A549 (cell line): ENCODE data around the gene CABP2. TPM values are rescaled to one million over a fixed set of nuclear protein-coding genes. Genes with fewer than 3 reads are reported as not detected.
"Not testable (repeated sequence)": the region's sequence is repeated elsewhere in the genome, so short reads cannot be mapped to it uniquely, and the experiment has no call there.

Experiments
- ATAC-seq, 2 experiments: fragments of 200-7000 bp in 1 of 2; fragments of >200 bp in 1 of 2; cut with Nextera tagmentation in 1 of 2; cut with Tn5 transposase in 1 of 2; 3 replicates each; pipeline versions ENCODE4 v1.8.0 to v1.9.1; 2018 to 2020; ENCODE audit warnings: mild to moderate bottlenecking in 1 of 2, moderate library complexity in 1 of 2
- CTCF ChIA-PET: fragments of 300-600 bp; sonication (Branson Sonifier 250); formaldehyde crosslinking; extraction: SDS; loops from one replicate; lab custom pipeline; 2021; ENCODE audit warnings: antibody characterized with exemption, inconsistent platforms; lab: Yijun Ruan, JAX
- POLR2A ChIA-PET: fragments of 350-600 bp; formaldehyde crosslinking; extraction: SDS; loops from one replicate; lab custom pipeline; 2021; ENCODE audit warnings: antibody characterized with exemption, inconsistent platforms; lab: Yijun Ruan, JAX
- DNase-seq, 2 experiments: peaks; one replicate each; pipeline versions ENCODE4 v3.0.0 to v3.0.0-alpha.2; 2011 to 2016; ENCODE audit warnings: low read depth in 1 of 2, low spot score in 1 of 2
- FAIRE-seq: peaks from 2 replicates; lab custom pipeline; 2011; peaks lifted over from hg19 to GRCh38; lab: Jason Lieb, UNC
- H3K27ac ChIP-seq, 2 experiments: fragments of >200 bp; sonication (Bioruptor Twin); formaldehyde crosslinking; 3 replicates each; pipeline ENCODE4 v1.5.1; 2016 to 2017
- H3K4me1 ChIP-seq: fragments of >200 bp; sonication (Bioruptor Twin); formaldehyde crosslinking; 3 replicates; pipeline ENCODE4 v1.6.1; 2016
- H3K4me2 ChIP-seq: fragments of >200 bp; sonication (Bioruptor Twin); formaldehyde crosslinking; 3 replicates; pipeline ENCODE4 v1.6.1; 2016
- H3K4me3 ChIP-seq: fragments of >200 bp; sonication (Bioruptor Twin); formaldehyde crosslinking; 3 replicates; pipeline ENCODE4 v1.5.1; 2016
- H3K9me3 ChIP-seq: fragments of >200 bp; sonication (Bioruptor Twin); formaldehyde crosslinking; 3 replicates; pipeline ENCODE4 v1.6.1; 2016
- CEBPB ChIP-seq, 2 experiments: fragments of >200 bp in 1 of 2; sonication (Bioruptor Twin) in 1 of 2; formaldehyde crosslinking in 1 of 2; IDR thresholded peaks; 2 replicates each; pipeline ENCODE4 v1.6.1; 2012 to 2016
- EHF ChIP-seq: fragments of 250-450 bp; sonication (Bioruptor Pico); IDR thresholded peaks from 2 replicates; pipeline ENCODE4 v1.5.0; 2020; ENCODE audit warnings: mild to moderate bottlenecking
- EP300 ChIP-seq, 2 experiments: fragments of >200 bp; sonication (Bioruptor Twin); formaldehyde crosslinking; IDR thresholded peaks; 2 replicates in 1 of 2; 3 replicates in 1 of 2; pipeline ENCODE4 v1.6.1; 2016 to 2017
- FOSB ChIP-seq: fragments of 250-450 bp; sonication (Bioruptor Pico); IDR thresholded peaks from 2 replicates; pipeline ENCODE4 v1.5.0; 2020; ENCODE audit warnings: mild to moderate bottlenecking, moderate library complexity
- FOSL2 ChIP-seq, 2 experiments: fragments of 450-650 bp in 1 of 2; fragments of >200 bp in 1 of 2; sonication (Bioruptor Twin) in 1 of 2; formaldehyde crosslinking; IDR thresholded peaks; 2 replicates each; pipeline versions ENCODE4 v1.5.0 to v1.6.1; 2016 to 2020; ENCODE audit warnings: mild to moderate bottlenecking in 1 of 2, moderate library complexity in 1 of 2
- FOXS1 ChIP-seq: fragments of 250-450 bp; sonication (Bioruptor Pico); IDR thresholded peaks from 2 replicates; pipeline ENCODE4 v1.5.0; 2020; ENCODE audit warnings: mild to moderate bottlenecking, moderate library complexity
- GATA3 ChIP-seq: IDR thresholded peaks from 2 replicates; pipeline ENCODE4 v1.6.1; 2012; ENCODE audit warnings: borderline replicate concordance
- HEYL ChIP-seq: fragments of 250-450 bp; sonication (Bioruptor Pico); IDR thresholded peaks from 2 replicates; pipeline ENCODE4 v1.8.0; 2021; ENCODE audit warnings: mild to moderate bottlenecking, moderate library complexity
- HOXA7 ChIP-seq: fragments of 250-450 bp; sonication (Bioruptor Pico); IDR thresholded peaks from 2 replicates; pipeline ENCODE4 v1.5.0; 2020; ENCODE audit warnings: mild to moderate bottlenecking, moderate library complexity
- HOXB13 ChIP-seq: fragments of 250-450 bp; sonication (Bioruptor Pico); IDR thresholded peaks from 2 replicates; pipeline ENCODE4 v1.5.0; 2020; ENCODE audit warnings: low read depth, mild to moderate bottlenecking, moderate library complexity
- HOXB5 ChIP-seq: fragments of 250-450 bp; sonication (Bioruptor Pico); IDR thresholded peaks from 2 replicates; pipeline ENCODE4 v1.5.0; 2020; ENCODE audit warnings: mild to moderate bottlenecking, moderate library complexity
- JUN ChIP-seq, 2 experiments: fragments of >200 bp; sonication (Bioruptor Twin); formaldehyde crosslinking; IDR thresholded peaks; 2 replicates in 1 of 2; 3 replicates in 1 of 2; pipeline ENCODE4 v1.6.1; 2016 to 2017
- JUNB ChIP-seq: fragments of >200 bp; sonication (Bioruptor Twin); formaldehyde crosslinking; IDR thresholded peaks from 2 replicates; pipeline ENCODE4 v1.6.1; 2016
- MAFK ChIP-seq: fragments of 450-650 bp; IDR thresholded peaks from 2 replicates; pipeline ENCODE4 v1.6.1; 2014; ENCODE audit not compliant: partially characterized antibody
- NFE2L2 ChIP-seq: fragments of 150-350 bp; conservative IDR thresholded peaks from 2 replicates; pipeline ENCODE4 v1.6.1; 2014; ENCODE audit warnings: low read length
- NPAS2 ChIP-seq: fragments of 250-450 bp; sonication (Bioruptor Pico); IDR thresholded peaks from 2 replicates; pipeline ENCODE4 v1.8.0; 2022; ENCODE audit warnings: mild to moderate bottlenecking, moderate library complexity, borderline replicate concordance
- RARB ChIP-seq: fragments of 250-450 bp; sonication (Bioruptor Pico); IDR thresholded peaks from 2 replicates; pipeline ENCODE4 v1.8.0; 2021; ENCODE audit warnings: mild to moderate bottlenecking, moderate library complexity
- RFX5 ChIP-seq: fragments of 450-650 bp; IDR thresholded peaks from 2 replicates; pipeline ENCODE4 v1.7.1; 2014; ENCODE audit warnings: antibody characterized with exemption, mild to moderate bottlenecking, moderate library complexity
- TFCP2L1 ChIP-seq: fragments of 250-450 bp; sonication (Bioruptor Pico); IDR thresholded peaks from 2 replicates; pipeline ENCODE4 v1.5.0; 2021; ENCODE audit warnings: mild to moderate bottlenecking
- TP53 ChIP-seq: fragments of 250-450 bp; sonication (Bioruptor Pico); IDR thresholded peaks from 2 replicates; pipeline ENCODE4 v1.5.0; 2021; ENCODE audit warnings: mild to moderate bottlenecking, moderate library complexity
- ZNF302 ChIP-seq: fragments of 250-450 bp; sonication (Bioruptor Pico); IDR thresholded peaks from 2 replicates; pipeline ENCODE4 v1.9.0; 2021; ENCODE audit warnings: inconsistent platforms, mild to moderate bottlenecking, moderate library complexity
- ZSCAN20 ChIP-seq: fragments of 250-450 bp; sonication (Bioruptor Pico); IDR thresholded peaks from 2 replicates; pipeline ENCODE4 v1.8.0; 2022; ENCODE audit warnings: mild to moderate bottlenecking, moderate library complexity
- WGBS: methylation state at CpG from one replicate; pipeline ENCODE4 v1.1.6; 2017; ENCODE audit errors: missing lambda C conversion rate; 5-methylcytosine and 5-hydroxymethylcytosine counted together
- polyA plus RNA-seq, 4 experiments: library from polyadenylated mRNA; depleted of rRNA in 3 of 4; stranded (reverse); fragments of >200 nt; fragmentation: RNase III in 1 of 4; extraction: RNeasy Plus Mini Kit Qiagen cat#74134 plus additional on column Dnase treatment in 1 of 4; gene quantifications; 2 replicates in 3 of 4; 3 replicates in 1 of 4; pipeline ENCODE4 v1.2.3, GENCODE V29; 2011 to 2017
- TF ChIP-seq, protein P1 (sequence below): fragments of 250-450 bp; sonication (Bioruptor Pico); IDR thresholded peaks from 2 replicates; pipeline ENCODE4 v1.5.0; 2020; ENCODE audit warnings: low read depth, mild to moderate bottlenecking, moderate library complexity
- TF ChIP-seq, protein P2 (sequence below): fragments of 450-650 bp; IDR thresholded peaks from 2 replicates; pipeline ENCODE4 v1.6.1; 2014; ENCODE audit warnings: antibody characterized with exemption
- TF ChIP-seq, protein P3 (sequence below): IDR thresholded peaks from 2 replicates; pipeline ENCODE4 v1.6.1; 2012
- TF ChIP-seq, protein P4 (sequence below): fragments of >200 bp; sonication (Bioruptor Twin); formaldehyde crosslinking; IDR thresholded peaks from 3 replicates; pipeline ENCODE4 v1.6.1; 2016
- TF ChIP-seq, protein P5 (sequence below): fragments of 250-450 bp; sonication (Bioruptor Pico); IDR thresholded peaks from 2 replicates; pipeline ENCODE4 v1.5.0; 2021; ENCODE audit warnings: mild to moderate bottlenecking, moderate library complexity, borderline replicate concordance

CABP2 gene
- polyA plus RNA-seq, 2 of the 4 experiments (the other 2 are of a cell fraction), result not detected

DNA sequence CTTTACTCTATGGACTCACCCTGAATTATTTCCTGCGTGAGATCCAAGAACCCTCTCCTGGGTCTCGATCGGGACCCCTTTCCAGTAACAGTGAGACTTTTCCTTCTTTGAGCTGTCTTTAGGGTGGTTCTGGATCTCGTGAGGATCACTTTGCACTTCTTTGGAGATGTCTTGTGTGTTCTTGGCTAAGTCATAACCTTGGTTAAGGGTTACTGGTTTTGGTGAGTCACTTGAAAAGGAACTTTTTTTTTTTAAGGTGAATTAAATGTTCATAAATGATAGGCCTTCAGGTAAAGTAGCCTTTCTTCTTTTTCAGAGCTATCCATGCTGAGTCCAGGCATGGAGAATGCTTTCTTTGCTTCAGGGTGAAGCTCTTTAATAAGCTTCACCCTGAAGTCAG is 41.0 kb upstream of the CABP2 start:
- no peak overlapping the region for H3K4me3 ChIP-seq
- H3K4me2 ChIP-seq, result peak overlapping the region; percentile 65
- no peak for TF ChIP-seq MAFK
- TF ChIP-seq, protein P1, sequence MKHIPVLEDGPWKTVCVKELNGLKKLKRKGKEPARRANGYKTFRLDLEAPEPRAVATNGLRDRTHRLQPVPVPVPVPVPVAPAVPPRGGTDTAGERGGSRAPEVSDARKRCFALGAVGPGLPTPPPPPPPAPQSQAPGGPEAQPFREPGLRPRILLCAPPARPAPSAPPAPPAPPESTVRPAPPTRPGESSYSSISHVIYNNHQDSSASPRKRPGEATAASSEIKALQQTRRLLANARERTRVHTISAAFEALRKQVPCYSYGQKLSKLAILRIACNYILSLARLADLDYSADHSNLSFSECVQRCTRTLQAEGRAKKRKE (CRISPR knock-in tag), result no peak
- TF ChIP-seq ZNF302, result 0 out of 2 replicates have a peak, but pooled peaks have one; percentile 42
- no peak for TF ChIP-seq RFX5
- TF ChIP-seq, protein P2, sequence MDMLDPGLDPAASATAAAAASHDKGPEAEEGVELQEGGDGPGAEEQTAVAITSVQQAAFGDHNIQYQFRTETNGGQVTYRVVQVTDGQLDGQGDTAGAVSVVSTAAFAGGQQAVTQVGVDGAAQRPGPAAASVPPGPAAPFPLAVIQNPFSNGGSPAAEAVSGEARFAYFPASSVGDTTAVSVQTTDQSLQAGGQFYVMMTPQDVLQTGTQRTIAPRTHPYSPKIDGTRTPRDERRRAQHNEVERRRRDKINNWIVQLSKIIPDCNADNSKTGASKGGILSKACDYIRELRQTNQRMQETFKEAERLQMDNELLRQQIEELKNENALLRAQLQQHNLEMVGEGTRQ, result no peak
- DNase-seq (no peak), ATAC-seq (peak in 1 of 2 experiments; percentile 19; a peak in 2 of 6 replicates), FAIRE-seq (no peak)
- H3K27ac ChIP-seq, result peak overlapping the region; percentile 77 to 90
- no peaks in the 10 kb centered on the region for H3K9me3 ChIP-seq
- 83% methylated on average over 4 of the region's 4 CpGs for WGBS
- ChIA-PET POLR2A (interaction anchor here (1.8 kb wide), 1 partner anchor 19 kb away, joined by 6 read pairs; the partner anchor contains the start of gene GSTP1), CTCF (interaction anchor here (0.6 to 1.7 kb wide), 3 partner anchors 8 to 220 kb away, joined by 3 to 8 read pairs (median 5); partner anchors contain the start of gene GSTP1)
- peaks cover 28% of the 10 kb centered on the region for H3K4me1 ChIP-seq

DNA sequence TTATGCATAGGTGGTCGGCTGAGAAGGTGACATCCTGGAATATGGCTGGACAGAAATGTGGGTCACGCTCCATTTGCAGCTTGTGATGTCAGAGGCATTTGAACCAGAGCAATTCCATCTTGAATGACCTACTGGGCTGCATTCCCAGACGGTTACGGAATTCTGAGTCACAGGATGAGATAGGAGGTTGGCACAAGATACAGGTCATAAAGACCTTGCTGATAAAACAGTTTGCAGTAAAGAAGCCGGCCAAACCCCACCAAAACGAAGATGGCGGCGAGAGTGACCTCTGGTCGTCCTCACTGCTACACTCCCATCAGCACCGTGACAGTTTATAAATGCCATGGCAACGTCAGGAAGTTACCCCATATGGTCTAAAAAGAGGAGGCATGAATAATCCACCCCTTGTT is 40.5 kb upstream of the CABP2 start:
- not testable (repeated sequence) for FAIRE-seq, H3K4me3 ChIP-seq, H3K9me3 ChIP-seq
- peak; percentile 80 to 82 for ATAC-seq
- Histone ChIP-seq H3K27ac (peak overlapping the region; percentile 77 to 90), H3K4me1 (peaks cover 31% of the 10 kb centered on the region), H3K4me2 (peak overlapping the region; percentile 65)
- POLR2A ChIA-PET, result interaction anchor here (1.8 kb wide), 1 partner anchor 20 kb away, joined by 6 read pairs; the partner anchor contains the start of gene GSTP1
- 11% methylated on average over 11 of the region's 11 CpGs for WGBS
- peak in 1 of 2 experiments; percentile 94 for DNase-seq
- CTCF ChIA-PET, result interaction anchor here (0.6 to 3.8 kb wide), 5 partner anchors 9 to 219 kb away, joined by 3 to 14 read pairs (median 5); partner anchors contain the start of gene GSTP1
- TF ChIP-seq EHF (CRISPR knock-in tag) (peak; percentile 99), FOSL2 (IDR thresholded peaks at IDR 0.05) (peak; percentile 53; the same call in 1 of the 2 replicates), FOSL2 (CRISPR knock-in tag; IDR thresholded peaks at IDR 0.05) (peak; percentile 95), HOXB5 (peak; percentile 100), HOXA7 (peak; percentile 98), ZSCAN20 (peak; percentile 98), EP300 (IDR thresholded peaks at IDR 0.05) (0 out of 5 replicates have a peak, but pooled peaks of 1 of the 2 experiments have one; percentile 24), JUNB (peak; percentile 65; the same call in 1 of the 2 replicates), ZNF302 (peak; percentile 97), TP53 (CRISPR knock-in tag) (peak; percentile 99), HOXB13 (CRISPR knock-in tag) (peak; percentile 100), MAFK (peak; percentile 1), RARB (CRISPR knock-in tag) (peak; percentile 94), JUN (IDR thresholded peaks at IDR 0.05) (peak in 1 of 2 experiments; percentile 62; a peak in 2 of 5 replicates), HEYL (CRISPR knock-in tag) (peak; percentile 99), FOSB (CRISPR knock-in tag) (peak; percentile 97), NPAS2 (CRISPR knock-in tag) (peak; percentile 88; the same call in 1 of the 2 replicates), FOXS1 (peak; percentile 99), NFE2L2 (0 out of 2 replicates have a peak, but pooled peaks have one; percentile 1), TFCP2L1 (peak; percentile 96), GATA3 (peak; percentile 69; the same call in 1 of the 2 replicates), CEBPB (IDR thresholded peaks at IDR 0.05) (peak in 1 of 2 experiments; percentile 24; a peak in 1 of 4 replicates)
- TF ChIP-seq, protein P3, sequence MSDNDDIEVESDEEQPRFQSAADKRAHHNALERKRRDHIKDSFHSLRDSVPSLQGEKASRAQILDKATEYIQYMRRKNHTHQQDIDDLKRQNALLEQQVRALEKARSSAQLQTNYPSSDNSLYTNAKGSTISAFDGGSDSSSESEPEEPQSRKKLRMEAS, result peak; percentile 48; the same call in 1 of the 2 replicates
- TF ChIP-seq, protein P4, sequence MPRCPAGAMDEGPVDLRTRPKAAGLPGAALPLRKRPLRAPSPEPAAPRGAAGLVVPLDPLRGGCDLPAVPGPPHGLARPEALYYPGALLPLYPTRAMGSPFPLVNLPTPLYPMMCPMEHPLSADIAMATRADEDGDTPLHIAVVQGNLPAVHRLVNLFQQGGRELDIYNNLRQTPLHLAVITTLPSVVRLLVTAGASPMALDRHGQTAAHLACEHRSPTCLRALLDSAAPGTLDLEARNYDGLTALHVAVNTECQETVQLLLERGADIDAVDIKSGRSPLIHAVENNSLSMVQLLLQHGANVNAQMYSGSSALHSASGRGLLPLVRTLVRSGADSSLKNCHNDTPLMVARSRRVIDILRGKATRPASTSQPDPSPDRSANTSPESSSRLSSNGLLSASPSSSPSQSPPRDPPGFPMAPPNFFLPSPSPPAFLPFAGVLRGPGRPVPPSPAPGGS, result 0 out of 3 replicates have a peak, but pooled peaks have one; percentile 27
- TF ChIP-seq, protein P2, result 0 out of 2 replicates have a peak, but pooled peaks have one; percentile 21
- TF ChIP-seq, protein P5, sequence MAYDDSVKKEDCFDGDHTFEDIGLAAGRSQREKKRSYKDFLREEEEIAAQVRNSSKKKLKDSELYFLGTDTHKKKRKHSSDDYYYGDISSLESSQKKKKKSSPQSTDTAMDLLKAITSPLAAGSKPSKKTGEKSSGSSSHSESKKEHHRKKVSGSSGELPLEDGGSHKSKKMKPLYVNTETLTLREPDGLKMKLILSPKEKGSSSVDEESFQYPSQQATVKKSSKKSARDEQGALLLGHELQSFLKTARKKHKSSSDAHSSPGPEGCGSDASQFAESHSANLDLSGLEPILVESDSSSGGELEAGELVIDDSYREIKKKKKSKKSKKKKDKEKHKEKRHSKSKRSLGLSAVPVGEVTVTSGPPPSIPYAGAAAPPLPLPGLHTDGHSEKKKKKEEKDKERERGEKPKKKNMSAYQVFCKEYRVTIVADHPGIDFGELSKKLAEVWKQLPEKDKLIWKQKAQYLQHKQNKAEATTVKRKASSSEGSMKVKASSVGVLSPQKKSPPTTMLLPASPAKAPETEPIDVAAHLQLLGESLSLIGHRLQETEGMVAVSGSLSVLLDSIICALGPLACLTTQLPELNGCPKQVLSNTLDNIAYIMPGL (CRISPR knock-in tag), result peak; percentile 98
- TF ChIP-seq, protein P1 (CRISPR knock-in tag), result peak; percentile 100
